Measurements from ENCODE around the gene ASB3. TPM values are rescaled to one million over a fixed set of nuclear protein-coding genes. Genes with fewer than 3 reads are reported as not detected.
"Not testable (repeated sequence)": the region's sequence is repeated elsewhere in the genome, so short reads cannot be mapped to it uniquely, and the experiment has no call there.

Gene ASB3
- total and polyA plus RNA-seq, 11 donors: 4.2 to 18.0 (median 9.7) TPM

DNA sequence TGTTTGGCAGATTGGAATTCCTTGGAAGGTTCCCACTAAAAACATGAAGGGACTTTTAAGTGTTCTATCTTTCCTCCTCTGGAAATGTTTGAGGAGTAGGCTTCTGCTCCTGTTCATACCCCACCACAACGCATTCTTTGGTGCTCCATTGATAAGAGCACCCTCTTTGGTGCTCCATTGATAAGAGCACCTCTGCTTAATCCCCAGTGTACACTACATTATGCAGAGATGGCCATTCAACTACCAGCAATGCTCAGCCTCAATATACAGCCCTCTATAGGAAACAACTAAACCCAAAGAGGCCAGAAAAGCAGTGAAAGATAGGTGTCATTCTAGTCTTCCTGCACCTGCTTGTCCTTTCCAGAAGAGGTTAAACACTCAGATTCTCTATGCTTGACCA is 21.0 kb downstream of the ASB3 start:
- Histone ChIP-seq H3K4me1 (peaks cover 0 to 18% (median 7%) of the 10 kb centered on the region in 12 donors), H3K27me3 (no peaks in the 10 kb centered on the region), H3K9me3 (no peaks in the 10 kb centered on the region), H3K4me3 (no peak overlapping the region), H3K27ac (no peak overlapping the region), H3K36me3 (peaks cover 0 to 32% (median 21%) of the 10 kb centered on the region in 9 donors)
- ATAC-seq (no peak), DNase-seq (no peak)
- intact Hi-C loops (cut with DNase I): no loop called here
- TF ChIP-seq, protein P1, sequence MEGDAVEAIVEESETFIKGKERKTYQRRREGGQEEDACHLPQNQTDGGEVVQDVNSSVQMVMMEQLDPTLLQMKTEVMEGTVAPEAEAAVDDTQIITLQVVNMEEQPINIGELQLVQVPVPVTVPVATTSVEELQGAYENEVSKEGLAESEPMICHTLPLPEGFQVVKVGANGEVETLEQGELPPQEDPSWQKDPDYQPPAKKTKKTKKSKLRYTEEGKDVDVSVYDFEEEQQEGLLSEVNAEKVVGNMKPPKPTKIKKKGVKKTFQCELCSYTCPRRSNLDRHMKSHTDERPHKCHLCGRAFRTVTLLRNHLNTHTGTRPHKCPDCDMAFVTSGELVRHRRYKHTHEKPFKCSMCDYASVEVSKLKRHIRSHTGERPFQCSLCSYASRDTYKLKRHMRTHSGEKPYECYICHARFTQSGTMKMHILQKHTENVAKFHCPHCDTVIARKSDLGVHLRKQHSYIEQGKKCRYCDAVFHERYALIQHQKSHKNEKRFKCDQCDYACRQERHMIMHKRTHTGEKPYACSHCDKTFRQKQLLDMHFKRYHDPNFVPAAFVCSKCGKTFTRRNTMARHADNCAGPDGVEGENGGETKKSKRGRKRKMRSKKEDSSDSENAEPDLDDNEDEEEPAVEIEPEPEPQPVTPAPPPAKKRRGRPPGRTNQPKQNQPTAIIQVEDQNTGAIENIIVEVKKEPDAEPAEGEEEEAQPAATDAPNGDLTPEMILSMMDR (IDR thresholded peaks at IDR 0.05): no peak
- TF ChIP-seq POLR2A (IDR thresholded peaks at IDR 0.05): no peak
- WGBS, 4 donors: 81 to 100% (median 85%) methylated on average over 1 of the region's 1 CpG

DNA sequence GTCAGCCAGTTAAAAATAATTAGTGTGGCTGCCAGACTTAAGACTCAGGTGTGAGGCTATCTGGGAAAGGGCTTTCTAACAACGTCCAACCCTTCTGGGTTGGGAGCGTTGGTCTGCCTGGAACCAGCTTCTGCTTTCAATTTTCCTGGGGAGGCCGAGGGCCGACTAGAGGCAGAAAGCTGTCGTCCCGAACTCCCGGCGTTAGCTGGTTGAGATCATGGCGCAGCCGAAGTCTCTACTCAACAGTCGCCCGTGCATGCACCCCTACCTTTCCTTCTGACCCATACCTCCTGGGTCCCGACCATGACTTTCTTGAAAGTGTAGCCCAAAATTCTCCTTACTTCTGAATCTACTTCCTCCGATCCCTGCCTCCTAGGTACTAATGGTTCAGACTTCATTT is 29.5 kb downstream of the ASB3 start:
- intact Hi-C loops (cut with DNase I); DNase-seq; H3K4me1 ChIP-seq; H3K27ac ChIP-seq; H3K27me3 ChIP-seq; ATAC-seq; H3K4me3 ChIP-seq: not testable (repeated sequence)
- peaks cover 0 to 41% (median 9%) of the 10 kb centered on the region in 9 donors for H3K36me3 ChIP-seq
- H3K9me3 ChIP-seq: peaks cover 0 to 19% (median 3%) of the 10 kb centered on the region in 12 donors
- 98 to 99% (median 98%) methylated on average over 14 of the region's 14 CpGs for WGBS, 4 donors

DNA sequence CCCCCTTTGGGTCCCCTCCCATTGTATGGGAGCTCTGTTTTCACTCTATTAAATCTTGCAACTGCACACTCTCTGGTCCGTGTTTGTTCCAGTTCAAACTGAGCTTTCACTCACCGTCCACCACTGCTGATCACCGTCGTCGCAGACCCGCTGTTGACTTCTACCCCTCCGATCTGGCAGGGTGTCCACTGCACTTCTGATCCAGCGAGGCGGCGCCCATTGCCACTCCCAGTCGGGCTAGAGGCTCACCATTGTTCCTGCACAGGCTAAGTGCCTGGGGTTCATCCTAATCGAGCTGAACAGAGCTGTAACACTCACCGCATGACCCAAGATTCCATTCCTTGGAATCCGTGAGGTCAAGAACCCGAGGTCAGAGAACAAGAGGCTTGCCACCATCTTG is 30.1 kb downstream of the ASB3 start:
- intact Hi-C loops (cut with DNase I): no loop called here
- WGBS, 4 donors: 98 to 99% (median 98%) methylated on average over 14 to 15 of the region's 15 CpGs
- DNase-seq (no peak), ATAC-seq (no peak)
- Histone ChIP-seq H3K4me1 (no peaks in the 10 kb centered on the region), H3K4me3 (no peak overlapping the region), H3K9me3 (peaks cover 0 to 19% (median 3%) of the 10 kb centered on the region in 12 donors), H3K27ac (no peak overlapping the region), H3K36me3 (peaks cover 0 to 36% (median 6%) of the 10 kb centered on the region in 9 donors), H3K27me3 (no peaks in the 10 kb centered on the region)
- TF ChIP-seq, protein P1 (IDR thresholded peaks at IDR 0.05): no peak
- no peak for TF ChIP-seq POLR2A (IDR thresholded peaks at IDR 0.05)

DNA sequence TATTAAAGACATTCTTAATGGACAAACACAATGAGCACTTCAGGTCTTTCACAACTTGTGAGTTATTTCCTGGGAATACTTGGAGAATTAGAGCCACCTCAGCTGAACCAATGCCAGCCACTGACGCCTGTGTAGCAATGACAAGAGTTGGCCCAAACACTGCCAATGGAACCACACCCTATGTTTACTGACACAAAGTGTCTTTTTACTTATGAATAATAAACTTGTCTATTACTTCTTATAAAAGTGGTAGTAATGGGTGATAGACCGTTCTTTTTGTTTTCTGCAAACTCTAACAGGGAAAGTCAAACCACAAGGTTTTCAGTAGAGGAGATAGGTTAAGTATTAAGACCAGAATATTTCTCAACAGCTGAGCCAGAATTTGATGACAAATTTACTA is 31.6 kb downstream of the ASB3 start:
- peaks cover 0 to 40% (median 6%) of the 10 kb centered on the region in 9 donors for H3K36me3 ChIP-seq
- H3K9me3 ChIP-seq: peaks cover 0 to 19% (median 3%) of the 10 kb centered on the region in 12 donors
- no peaks in the 10 kb centered on the region for H3K27me3 ChIP-seq
- H3K27ac ChIP-seq: no peak overlapping the region
- TF ChIP-seq, protein P1 (IDR thresholded peaks at IDR 0.05): no peak
- TF ChIP-seq POLR2A (IDR thresholded peaks at IDR 0.05): no peak
- H3K4me1 ChIP-seq: peaks cover 0 to 7% (median 0%) of the 10 kb centered on the region in 12 donors
- WGBS, 4 donors: 68 to 76% (median 72%) methylated on average over 2 of the region's 2 CpGs
- no peak overlapping the region for H3K4me3 ChIP-seq
- intact Hi-C loops (cut with DNase I): no loop called here
- ATAC-seq (no peak), DNase-seq (peak in 2 of 5 donors; percentile 37 to 46)

- Histone ChIP-seq H3K27me3 (no peaks in the 10 kb centered on the region), H3K27ac (no peak overlapping the region), H3K4me3 (no peak overlapping the region), H3K36me3 (peaks cover 0 to 40% (median 16%) of the 10 kb centered on the region in 9 donors), H3K4me1 (peaks cover 0 to 11% (median 0%) of the 10 kb centered on the region in 12 donors), H3K9me3 (peaks cover 0 to 19% (median 3%) of the 10 kb centered on the region in 12 donors)
- no peak for DNase-seq
- intact Hi-C loops (cut with DNase I): no loop called here
- no peak for ATAC-seq
- TF ChIP-seq, protein P1 (IDR thresholded peaks at IDR 0.05): no peak
- TF ChIP-seq POLR2A (IDR thresholded peaks at IDR 0.05): no peak
Measured at GRCh38 chr2:53753041-53753440, 33.7 kb downstream of the ASB3 start.
